Mucosa of gallbladder (tissue), 1 donor: ENCODE data around the gene ZFYVE19. TPM values are rescaled to one million over a fixed set of nuclear protein-coding genes. Genes with fewer than 3 reads are reported as not detected.
A peak's percentile ranks its signal among the peaks of the same experiment; 100 is the strongest.

Experiments used
- DNase-seq: peaks from one replicate; pipeline ENCODE4 v3.0.0-alpha.2; 2020; ENCODE audit warnings: low spot score
- total RNA-seq: library from RNA; stranded (reverse); gene quantifications from one replicate; pipeline ENCODE4 v1.2.1, GENCODE V29; 2021
- donor health status: DM: no; HTN: no; CAD: no.

Gene ZFYVE19
- total RNA-seq, 1 donor from 2014 or later = 45.5 TPM

DNA sequence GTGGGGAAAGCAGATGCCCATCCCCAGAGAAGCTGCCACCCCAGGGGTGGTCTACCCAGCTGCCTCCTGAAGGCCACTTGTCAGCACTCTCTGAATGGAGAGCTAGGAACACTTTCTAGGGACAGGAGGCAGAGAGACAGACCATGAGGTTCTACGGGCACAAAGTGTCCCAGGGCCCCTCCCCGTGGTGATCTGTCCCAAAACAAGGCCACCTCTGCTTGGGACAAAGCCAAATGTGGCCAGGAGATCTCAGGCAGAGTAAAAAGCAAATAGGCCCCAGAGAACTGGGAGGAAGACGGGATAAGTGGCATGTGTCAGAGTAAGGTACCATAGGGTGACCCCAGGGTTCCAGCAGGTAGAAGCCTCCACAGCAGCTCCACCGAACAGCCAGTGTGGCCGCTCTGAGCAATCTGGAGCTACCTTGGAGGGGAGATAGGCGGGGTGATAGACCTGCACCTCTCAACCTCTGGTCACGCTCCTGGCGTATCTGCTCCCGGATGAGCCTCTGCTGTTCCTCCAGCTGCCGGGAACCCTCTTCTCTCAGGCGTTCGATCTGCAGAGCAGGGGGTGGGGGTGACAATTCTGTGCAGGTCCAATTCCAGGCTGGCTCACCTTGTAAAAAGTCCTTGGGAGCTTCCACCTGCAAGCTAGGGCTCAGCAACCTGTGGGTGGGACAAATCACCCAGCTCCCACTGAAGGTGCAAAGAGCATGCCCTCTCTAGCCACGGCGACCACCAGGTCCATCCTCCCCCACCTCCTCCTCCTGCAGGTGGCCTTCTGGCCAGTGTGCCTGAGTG, 31.0 kb upstream of the ZFYVE19 start:
- no peak for DNase-seq

DNA sequence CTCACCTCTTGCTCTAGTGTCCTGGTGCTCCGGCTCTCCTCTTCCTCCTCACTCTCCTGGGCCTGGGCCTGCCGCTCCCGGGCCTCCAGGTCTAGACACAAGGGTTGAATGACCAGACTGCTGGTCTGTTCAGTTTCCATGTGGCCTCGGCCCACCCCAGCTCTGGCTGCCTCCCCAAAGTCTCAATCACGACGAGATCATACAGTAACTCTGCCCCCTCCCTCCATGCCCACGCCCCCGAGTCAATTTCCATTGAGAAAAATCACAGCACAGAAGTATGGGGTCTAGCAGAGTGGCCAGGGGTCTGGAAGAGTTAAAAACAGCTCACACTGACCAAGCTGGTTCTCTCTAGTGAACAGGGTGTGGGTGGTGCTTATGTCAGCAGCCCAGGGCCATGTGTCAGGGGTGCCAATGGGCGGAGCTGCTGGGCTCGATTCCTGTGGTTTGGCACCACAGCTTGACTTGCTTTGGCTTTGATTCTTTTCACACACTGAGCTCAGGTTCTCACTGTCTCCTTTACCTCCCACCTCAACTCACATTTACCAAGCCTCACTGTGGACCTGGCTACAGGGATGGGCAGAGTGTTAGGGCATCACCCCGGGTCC, 30.2 kb upstream of the ZFYVE19 start:
- DNase-seq = peak; percentile 72

- peak; percentile 70 for DNase-seq
These were observed 24.2 kb upstream of the ZFYVE19 start for GRCh38 chr15:40782609-40783227.

- no peak for DNase-seq
These were observed 21.7 kb upstream of the ZFYVE19 start for GRCh38 chr15:40785164-40785563.

DNA sequence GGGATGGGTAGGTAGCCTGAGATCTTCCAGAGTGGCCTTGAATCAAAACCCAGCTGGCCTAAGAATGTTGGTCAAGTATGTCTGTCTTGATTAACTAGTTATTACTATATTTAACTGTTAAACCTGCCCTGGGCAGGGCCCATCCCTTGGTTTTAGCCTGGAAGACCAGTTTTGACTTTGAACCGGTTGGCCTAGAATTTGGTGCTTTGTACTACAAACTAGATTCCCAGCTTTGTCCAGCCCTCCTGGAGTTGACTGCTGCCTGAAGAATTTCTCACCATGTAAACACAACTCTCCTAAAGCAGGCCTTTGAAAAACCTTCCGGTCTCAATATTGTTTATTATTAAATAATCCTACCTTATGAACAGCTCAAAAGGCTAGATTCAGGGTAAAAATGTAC, 21.1 kb upstream of the ZFYVE19 start:
- DNase-seq = no peak

DNA sequence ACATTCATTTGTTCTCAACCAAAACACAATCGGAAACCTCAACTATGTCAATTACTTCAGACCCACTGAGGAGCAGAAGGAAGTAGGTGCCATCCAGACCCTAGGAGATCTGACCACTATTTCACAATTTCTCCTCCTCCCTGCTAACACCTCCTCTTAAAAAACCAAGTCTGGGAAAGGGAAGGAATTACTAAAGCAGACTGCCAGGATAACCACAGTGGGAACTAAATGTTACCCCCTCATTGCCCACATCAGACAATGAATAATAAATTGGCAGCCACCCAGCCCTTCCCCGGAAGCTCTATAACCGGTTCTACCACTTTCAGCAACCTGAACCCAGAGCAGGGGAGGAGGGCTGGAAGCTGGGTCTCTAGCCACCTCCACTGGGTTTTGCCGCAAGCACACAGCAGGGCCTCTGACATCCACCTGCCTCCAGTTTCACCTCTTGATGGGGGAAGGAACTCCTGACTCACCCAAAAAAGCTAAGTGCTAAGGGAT, 19.5 kb upstream of the ZFYVE19 start:
- DNase-seq = peak; percentile 85

DNA sequence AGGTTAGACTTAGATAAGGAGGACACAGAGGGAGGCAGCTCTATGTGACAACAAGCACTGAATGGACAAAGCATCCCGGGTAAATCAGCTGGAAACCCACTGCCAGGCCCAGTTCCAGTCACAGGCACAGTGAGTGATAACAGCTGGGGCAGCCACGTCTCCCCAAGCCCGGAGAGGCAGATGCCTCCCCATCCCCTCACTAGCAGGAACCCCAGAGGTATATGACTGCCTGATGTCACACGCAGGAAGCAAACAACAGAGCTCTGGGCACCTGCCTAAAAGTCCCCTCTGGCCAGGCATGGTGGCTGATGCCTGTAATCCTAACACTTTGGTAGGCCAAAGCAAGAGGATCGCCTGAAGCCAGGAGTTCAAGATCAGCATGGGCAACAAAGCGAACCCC, 18.9 kb upstream of the ZFYVE19 start:
- DNase-seq = no peak

DNA sequence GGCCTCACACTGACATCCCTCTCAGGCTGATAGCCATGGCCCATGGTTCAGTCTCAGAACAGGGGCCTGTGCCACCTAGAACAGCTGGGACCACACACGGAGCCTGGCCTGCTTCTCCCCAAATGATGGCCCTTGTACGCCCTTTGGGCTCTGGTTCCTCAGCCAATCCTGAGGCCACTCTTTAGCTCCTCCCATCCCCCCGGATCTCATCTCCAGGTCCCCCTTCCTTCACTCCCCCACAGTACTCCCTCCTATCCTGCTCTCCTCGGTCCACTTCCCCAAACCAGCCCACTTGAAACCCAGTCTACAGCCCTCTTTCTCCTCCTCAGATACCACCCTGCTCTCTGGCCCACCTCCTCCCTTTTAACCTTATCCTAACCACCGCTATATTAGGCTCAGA, 17.8 kb upstream of the ZFYVE19 start:
- no peak for DNase-seq

- no peak for DNase-seq
These were observed 16.9 kb upstream of the ZFYVE19 start for GRCh38 chr15:40789999-40790398.

- DNase-seq = no peak
These were observed 16.2 kb upstream of the ZFYVE19 start for GRCh38 chr15:40790718-40791117.

DNA sequence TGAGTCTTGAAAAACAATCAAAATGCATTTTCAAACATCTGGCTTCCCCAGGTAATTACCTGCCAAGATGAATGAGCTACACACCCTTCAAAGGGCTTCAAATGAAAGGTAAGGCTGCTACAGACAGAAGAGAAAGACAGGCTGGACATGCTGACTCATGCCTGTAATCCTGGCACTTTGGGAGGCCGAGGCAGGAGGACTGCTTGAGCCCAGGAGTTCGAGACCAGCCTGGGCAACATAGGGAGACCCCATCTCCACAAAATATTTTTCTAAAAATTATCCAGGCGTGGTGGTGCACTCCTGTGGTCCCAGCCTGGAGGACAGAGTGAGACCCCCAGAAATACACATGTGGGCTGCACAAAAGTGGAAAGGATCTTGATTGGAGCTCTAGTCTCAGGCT, 14.5 kb upstream of the ZFYVE19 start:
- DNase-seq = no peak

- DNase-seq = peak; percentile 92
These were observed 13.5 kb upstream of the ZFYVE19 start for GRCh38 chr15:40793216-40793989.

GRCh38 chr15:40796041-40796440, 10.8 kb upstream of the ZFYVE19 start:
- no peak for DNase-seq

GRCh38 chr15:40796512-40796911, 10.4 kb upstream of the ZFYVE19 start:
- no peak for DNase-seq

DNA sequence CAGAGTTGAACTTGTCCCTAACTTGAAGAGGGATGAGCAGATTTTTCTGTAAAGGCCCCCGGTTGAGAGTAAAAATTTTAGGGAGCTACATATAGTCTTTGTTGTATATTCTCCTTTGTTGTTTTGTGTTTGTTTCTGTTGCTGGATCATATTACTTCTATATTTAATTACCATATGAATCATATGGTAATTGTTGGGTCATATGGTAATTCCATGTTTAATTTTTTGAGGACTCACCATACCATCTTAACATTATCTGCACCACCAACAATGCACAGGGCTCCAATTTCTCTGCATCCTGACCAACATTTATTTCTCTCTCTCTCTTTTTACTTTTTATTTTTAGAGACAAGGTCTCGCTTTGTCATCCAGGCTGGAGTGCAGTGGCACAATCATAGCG, 7.4 kb upstream of the ZFYVE19 start:
- no peak for DNase-seq

DNA sequence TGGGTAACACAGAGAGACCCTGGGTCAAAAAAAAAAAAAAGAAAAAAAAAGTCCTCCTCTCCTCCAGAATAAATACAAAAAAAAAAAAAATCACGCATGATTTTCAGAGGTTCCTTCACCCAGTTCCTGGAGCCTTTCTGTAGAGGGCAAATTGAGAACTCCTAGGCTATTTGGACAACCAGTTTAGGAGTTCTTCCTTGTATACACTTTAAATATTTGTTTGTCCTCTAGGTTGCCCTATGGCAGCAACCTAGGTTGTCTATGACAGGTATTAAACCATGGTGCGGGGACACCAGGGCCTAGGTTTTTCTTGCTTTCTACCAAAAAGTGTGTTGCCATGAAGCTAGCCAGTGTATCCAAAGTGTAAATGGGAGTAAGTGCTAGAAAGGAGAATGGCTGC, 3.8 kb upstream of the ZFYVE19 start:
- no peak for DNase-seq

DNA sequence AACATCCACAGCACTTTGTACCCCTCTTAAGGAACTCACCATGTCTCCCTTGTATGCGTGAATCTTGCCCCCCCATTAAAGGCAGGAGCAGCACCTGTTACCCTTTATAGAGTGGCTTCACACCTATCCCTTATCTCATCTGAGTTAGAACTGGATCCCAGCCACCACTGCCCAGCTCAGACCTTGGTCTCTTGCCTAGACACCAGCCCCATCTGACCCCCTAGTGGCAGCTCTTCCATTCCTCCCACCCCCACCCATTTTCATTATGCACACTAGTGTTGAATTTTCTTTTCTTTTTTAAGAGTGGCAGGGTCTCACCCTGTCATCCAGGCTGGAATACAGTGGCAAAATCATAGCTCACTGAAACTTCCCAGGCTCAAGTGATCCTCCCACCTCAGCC, 3.2 kb upstream of the ZFYVE19 start:
- DNase-seq = no peak

DNA sequence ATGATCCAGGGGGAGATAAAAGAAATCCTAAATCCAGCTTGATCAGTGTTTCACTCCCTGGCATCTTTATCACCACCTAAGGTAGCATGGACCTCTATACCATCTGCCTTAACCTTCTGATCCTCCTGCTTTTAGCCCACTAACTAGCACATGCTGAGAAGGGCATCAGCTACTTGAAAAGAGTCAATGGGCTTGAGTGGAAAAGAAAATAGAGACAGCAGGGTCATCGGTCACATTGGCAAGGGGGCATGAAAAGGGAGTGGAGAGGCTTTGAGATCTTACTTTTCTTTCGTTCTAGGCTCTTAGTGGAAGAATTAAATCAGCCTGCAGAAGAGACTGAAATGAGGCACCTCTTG, 239 bp upstream of the ZFYVE19 start:
- DNase-seq = no peak

DNA sequence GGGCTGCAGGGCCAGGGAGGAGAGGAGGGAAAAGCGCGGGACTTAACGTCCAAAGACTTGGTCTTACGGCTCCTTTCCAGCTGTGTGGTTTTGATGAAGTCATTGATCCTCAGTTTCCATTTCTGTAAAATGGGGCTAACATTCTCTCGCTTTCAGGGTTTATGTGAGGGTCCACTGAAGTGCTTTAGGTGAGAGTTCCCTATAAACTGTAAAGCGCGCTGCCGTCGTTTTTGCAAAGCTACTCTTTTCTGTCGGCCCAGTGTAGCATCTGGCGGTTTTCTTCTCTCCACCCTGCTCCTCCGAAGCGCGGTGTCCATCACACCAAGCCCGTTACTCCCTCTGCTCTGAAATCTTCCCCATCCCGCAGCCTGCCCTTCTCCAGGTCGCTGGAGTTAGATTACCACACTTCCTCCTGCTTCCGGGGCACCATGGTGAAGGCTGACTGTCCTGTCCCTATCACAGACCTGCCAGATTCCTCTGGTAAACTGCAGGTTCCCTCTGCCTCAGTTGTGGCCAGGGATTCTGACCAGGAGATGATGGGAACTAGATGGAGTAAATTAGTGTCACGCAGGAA, 1.1 kb downstream of the ZFYVE19 start:
- no peak for DNase-seq

DNA sequence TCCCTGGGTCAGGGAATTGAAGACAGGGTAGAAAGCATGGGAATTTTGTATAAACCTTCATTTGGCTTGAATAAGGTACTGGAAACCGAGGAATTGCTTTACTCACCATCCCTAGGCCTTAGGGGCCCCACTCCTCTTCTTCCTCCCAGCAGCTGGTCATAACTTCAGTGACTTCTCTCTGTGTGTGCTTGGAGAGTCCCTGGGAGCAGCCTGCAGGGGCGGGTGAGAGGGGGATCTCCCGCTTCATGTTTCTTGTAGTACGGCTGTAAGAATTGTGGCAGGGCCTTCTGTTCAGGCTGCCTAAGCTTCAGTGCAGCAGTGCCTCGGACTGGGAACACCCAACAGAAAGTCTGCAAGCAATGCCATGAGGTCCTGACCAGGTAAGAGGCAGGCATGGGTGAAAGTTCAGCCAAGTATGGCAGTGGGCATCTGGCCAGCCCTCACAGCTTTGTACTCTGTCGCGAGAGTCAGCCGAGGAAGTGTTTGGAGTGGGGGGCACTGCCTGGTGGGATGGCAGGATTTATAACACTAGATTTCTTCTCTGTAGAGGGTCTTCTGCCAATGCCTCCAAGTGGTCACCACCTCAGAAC, 2.1 kb downstream of the ZFYVE19 start:
- no peak for DNase-seq

DNA sequence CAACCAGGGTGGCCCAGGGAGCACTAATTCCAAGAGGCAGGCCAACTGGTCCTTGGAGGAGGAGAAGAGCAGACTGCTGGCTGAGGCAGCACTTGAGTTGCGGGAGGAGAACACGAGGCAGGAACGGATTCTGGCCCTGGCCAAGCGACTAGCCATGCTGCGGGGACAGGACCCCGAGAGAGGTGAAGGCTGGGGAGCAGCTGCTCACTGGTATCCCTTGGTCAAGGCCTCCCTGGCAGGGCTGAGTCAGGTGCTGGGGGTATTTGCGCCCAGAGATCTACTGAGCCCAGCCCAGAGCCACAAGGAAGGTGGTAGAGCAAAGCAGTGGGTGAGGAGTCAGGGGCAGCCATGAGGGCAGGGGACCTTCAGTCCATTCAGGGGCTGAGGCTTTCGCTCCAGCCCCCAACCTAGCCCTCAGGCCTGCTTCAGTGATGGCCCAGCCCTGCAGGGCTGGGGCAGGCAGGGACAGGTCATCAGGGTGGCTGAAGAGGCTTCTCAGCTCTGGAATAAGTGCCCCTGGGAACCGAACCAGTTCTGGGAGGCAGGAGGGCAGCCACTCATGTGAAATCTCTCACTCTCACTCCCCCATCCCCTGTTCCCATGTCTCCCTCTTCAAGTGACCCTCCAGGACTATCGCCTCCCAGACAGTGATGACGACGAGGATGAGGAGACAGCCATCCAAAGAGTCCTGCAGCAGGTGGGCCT, 6.0 kb downstream of the ZFYVE19 start:
- DNase-seq = no peak
